ENCODE data around the gene CD22.
"Not testable (repeated sequence)": the region's sequence is repeated elsewhere in the genome, so short reads cannot be mapped to it uniquely, and the experiment has no call there.

The CD22 gene

DNA sequence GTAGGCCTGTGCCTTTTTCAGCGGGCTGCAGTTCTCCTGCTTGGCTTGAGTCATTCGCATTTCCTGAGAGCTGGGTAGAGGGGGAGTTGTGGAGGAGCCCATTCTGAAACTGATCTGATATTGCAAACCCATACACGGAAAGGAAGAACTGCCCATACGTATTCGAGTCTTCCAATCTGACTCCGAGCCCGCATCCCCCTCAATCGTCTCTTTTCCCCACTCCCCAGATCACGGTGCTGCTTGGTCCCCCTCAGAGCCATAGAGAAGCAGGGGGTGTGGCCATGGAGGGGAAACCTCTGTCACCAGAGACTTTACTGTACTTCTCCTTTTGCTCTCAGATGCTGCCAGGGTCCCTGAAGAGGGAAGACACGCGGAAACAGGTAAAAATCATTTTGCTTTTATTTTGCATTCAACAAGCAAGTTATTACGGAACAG is at the start of gene CD22:
Gene CD22 (plus strand): TSS at position 337 of the 435 bp plus-strand sequence. CDS start 2,854 bp downstream, outside the sequence.
- no peak for DNase-seq (ENCODE audit: low read depth in 2 of 2)

DNA sequence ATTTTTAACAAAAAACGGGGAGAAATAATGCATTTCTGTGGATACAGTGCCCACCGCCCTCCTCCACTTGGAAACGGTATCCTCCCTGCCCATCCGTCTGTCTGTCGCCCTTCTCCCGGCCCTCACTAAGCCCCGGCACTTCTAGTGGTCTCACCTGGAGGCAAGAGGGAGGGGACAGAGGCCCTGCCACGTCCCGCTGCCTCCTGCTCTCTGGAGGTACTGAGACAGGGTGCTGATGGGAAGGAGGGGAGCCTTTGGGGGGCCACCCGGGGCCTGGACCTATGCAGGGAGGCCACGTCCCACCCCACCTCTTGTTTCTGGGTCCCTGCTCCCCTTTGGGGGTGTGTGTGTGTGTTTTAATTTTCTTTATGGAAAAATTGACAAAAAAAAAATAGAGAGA is 49.6 kb upstream of the CD22 start:
- DNase-seq (ENCODE audit: low read depth in 2 of 2) = no peak

DNA sequence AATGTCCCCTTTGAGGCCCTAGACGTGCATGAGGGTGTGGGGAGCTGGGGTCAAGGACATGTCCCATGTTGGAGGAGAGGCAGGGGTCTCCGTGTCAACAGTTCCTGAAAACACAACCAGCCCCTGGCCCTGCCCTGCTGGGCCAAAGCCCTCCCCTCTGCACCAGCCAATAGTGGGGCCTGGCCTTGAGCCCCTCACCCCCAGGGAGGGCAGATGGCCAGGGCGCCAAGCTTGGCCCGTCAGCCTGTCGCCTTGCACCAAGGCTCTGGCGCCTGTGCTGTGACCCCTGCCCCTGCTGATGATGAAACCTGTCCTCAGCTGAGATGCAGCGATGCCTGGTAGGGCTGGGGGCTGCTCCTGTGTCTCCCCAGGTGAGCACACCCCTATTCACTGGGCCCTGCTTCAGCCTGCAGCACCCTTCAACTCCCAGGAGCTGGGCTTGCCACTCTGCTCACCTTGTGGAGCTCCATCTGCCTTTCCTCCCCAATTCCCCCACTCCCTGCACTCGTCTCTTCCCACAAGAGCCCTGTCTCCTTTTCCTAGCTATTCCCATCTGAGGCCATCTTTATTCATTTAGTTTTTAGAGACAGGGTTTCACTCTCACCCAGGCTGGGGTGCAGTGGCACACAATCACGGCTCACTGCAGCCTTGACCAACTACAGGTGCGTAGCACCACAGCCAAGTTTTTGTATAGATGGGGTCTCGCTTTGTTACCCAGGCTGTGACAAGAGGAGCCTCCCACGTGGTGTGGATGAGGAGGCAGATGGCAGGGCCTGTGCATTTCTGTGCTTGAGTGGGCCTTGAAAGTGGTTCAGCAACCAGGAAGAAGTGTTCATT is 48.8 kb upstream of the CD22 start:
- no peak for DNase-seq (ENCODE audit: low read depth in 2 of 2)

DNA sequence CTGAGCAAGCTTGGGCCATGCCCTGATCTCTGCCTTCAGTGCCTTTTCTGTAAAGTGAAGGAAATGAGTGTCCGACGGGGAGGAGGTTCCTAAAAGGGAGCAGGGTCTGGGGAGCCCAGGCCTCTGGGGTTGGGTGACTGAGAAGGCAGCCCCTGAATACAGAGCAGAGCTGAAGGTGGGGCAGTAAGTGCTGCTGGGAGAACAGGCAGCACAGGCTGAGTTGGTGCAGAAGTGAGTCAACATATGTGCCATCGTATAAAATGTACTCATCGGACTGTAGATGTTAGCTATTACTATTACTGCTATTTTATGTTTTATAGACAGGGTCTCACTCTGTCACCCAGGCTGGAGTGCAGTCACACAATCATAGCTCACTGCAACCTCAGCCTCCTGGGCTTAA is 47.7 kb upstream of the CD22 start:
- no peak for DNase-seq (ENCODE audit: low read depth in 2 of 2)

DNA sequence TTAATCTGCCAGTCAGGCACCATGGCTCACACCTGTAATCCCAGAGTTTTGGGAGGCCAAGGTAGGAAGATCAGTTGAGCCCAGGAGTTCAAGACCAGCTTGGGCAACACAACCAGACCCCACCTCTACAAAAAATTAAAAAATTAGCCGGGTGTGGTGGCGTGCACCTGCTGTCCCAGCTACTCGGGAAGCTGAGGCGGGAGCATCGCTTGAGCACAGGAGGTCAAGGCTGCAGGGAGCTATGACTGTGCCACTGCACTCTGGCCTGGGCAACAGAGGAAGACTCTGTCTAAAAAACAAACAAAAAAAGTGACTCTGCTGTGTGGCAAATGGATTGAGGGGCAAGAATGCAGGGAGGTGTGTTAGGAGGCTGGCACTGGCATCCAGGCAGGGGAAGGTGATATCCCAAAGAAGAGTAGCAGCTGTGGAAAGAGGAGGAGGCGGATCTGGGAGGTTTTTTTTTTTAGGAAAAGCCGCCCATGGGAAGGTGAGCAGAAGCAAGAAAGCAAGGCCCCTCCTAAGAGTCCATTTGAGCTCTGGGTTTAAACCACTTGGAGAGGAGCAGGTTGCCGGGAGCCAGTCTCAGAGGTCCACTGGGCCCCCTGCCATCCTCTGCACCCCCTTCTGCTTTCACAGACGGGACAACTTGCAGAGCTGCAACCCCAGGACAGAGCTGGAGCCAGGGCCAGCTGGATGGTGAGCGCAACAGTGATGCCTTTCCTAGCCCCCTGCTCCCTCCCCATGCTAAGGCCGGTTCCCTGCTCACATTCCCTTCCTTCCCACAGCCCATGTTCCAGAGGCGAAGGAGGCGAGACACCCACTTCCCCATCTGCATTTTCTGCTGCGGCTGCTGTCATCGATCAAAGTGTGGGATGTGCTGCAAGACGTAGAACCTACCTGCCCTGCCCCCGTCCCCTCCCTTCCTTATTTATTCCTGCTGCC is 44.6 kb upstream of the CD22 start:
- DNase-seq (ENCODE audit: low read depth in 2 of 2) = no peak

DNA sequence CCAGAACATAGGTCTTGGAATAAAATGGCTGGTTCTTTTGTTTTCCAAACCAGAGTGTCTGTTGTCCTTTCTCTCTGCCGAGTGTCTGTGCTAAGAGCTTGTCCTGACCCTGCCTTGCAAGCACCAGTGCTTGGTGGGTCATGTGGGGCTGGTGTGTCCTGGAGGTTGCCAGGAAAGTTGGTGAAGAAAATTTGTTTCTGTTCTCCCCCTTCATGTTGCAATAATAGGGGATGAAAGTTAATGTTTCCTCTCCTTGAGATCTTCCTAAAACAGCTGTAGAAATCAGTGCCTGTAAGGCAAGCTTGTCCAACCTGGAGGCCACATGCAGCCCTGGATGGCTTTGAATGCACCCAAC is 43.9 kb upstream of the CD22 start:
- no peak for DNase-seq (ENCODE audit: low read depth in 2 of 2)

DNA sequence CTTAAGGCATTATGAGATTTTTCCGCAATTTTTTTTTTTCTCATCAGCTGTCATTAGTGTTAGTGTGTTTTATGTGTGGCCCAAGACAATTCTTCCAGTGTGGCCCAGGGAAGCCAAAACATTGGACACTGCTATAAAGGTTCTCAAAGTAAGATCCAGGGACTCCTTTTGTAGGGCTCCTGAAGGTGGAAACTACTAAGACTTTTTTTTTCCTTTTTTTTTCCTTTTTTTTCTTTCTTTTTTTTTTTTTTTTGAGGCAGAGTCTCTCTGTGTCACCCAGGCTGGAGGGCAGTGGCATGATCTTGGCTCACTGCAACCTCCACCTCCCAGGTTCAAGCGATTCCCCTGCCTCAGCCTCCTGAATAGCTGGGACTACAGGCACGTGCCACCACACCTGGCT is 43.5 kb upstream of the CD22 start:
- not testable (repeated sequence) for DNase-seq (ENCODE audit: low read depth in 2 of 2)

DNA sequence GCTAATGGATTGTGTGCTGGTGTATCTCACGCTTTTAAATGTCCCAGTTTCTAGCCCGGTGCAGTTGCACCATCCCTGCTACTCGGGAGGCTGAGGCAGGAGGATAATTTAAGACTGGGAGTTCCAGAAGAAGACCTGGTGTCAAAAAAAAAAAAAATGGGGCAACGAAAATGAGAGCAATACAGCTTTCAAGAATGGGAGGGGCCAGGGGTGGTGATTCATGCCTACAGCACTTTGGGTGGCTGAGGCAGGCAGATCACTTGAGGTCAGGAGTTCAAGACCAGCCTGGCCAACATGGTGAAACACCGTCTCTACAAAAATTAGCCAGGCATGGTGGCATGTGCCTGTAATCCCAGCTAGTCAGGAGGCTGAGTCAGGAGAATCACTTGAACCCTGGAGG is 42.9 kb upstream of the CD22 start:
- DNase-seq (ENCODE audit: low read depth in 2 of 2) = not testable (repeated sequence)

DNA sequence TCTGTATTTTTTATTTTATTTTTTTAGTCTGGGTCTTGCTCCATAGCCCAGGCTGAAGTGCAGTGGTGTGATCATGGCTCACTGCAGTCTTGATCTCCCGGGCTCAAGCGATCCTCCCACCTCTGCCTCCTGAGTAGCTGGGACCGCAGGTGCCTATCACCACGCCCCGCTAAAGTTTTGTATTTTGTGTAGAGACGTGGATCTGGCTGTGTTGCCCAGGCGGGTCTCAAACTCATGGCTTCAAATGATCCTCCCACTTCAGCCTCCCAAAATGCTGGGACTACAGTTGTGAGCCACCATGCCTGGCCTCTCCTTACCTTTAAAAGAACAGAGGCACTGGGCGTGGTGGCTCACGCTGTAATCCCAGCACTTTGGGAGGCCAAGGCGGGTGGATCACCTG is 41.3 kb upstream of the CD22 start:
- DNase-seq (ENCODE audit: low read depth in 2 of 2) = no peak

DNA sequence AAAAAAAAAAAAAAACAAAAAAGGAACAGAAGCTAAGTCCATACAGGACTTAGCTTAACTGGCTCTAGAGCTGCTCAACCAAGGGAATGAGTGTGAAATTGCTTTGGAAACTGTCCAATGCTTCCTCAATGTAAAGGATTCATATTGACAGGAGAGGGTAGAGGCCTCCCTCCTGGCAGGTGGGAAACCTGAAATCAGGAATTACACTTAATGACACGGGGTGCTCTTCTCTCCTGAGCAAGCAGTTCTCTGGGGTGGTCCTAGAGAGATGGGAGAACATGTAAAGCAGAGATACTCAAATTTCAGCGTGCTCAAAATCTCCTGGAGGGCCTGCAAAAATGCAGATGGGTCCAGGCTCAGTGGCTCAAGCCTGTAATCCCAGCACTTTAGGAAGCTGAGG is 40.7 kb upstream of the CD22 start:
- no peak for DNase-seq (ENCODE audit: low read depth in 2 of 2)

DNA sequence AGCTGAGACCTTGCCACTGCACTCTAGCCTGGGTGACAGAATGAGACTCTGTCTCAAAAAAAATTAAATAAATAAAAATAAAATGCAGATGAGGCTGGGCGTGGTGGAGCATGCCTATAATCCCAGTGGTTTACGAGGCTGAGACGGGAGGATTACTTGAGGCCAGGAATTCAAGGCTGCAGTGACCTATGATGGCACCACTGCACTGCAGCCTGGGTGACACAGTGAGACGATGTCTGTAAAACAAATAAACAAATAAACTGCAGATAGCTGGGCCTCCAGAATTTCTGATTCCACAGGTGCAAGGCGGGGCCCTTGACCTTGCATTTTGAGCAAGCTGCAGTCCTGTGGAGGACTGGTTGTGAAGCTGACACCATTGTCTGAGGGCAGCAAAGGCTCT is 40.1 kb upstream of the CD22 start:
- no peak for DNase-seq (ENCODE audit: low read depth in 2 of 2)

DNA sequence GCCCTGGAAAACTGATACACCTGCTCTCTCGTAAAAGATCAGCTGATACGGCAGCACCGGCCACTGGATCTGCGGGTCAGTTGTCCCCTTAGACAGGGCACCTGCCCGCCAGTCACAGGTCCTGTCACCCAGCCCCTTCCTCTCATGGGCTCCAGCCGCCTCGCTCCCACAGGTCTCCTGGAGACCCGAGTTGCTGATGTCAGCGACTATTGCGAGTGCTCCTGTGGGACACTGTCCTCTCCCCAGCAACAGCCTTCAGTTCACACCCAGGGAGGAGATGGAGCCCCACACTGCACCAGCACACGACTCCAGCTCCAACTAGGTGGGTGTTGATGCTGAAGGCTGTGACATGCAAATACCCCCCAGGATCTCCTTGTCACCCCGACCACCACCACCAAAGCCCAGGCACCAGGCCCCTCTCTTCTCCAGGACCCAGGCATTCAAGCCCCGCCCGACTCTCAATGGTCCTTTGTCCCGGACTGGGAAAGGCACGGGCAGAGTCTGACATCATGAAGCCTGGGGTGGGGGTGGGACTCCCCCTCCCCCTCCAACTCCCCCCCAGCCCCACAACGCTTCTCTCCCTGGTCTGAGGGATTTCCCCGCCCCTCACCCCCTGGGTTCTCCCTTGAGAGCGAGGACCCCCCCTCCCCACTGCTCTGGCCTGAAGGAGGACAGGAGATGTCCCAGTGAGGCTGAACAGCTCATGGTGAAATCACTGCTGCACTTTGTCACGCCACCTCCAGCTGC is 38.4 kb upstream of the CD22 start:
- no peak for DNase-seq (ENCODE audit: low read depth in 2 of 2)

DNA sequence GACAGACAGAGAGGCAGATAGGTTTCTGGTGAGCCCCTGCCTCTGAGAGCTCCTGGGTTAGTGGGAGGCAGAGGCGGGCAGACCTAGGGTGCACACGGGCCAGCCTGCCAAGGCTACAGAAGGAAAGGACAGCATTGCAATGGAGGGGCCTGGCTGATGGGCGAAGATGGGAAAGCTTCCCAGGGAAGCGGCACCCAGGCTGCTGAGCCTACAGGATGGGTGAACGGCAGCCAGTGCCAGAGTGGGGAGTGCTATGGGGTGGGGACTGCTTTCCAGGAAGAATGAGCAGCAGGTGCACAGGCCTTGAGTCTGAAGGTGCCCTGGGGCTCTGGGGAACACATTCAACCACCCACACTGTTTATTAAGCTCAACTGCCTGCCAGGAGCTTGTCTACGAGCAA is 37.7 kb upstream of the CD22 start:
- DNase-seq (ENCODE audit: low read depth in 2 of 2) = no peak

DNA sequence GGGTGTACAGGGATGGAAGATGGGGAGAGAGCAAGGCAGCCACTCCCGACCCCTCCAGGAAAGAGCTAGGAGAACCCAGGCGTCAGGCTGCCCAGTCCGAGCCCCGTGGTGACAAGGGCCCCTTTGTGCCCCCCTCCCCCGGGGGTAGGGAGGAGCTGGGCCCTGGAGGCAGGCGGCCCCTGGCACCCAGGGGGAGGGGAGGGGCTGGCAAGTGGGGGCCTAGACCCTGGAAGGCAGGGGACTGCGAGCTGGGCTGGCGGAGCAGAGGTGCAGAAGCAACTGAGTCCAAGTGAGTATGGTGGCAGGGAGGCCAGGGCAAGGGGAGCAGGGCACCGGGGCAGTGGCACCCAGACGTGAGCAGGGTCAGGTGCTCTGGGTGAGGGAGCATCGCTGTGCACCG is 37.1 kb upstream of the CD22 start, which contains the start of gene MAG:
Gene MAG (plus strand): TSS at position 246 of the 400 bp plus-strand sequence. CDS start 3,248 bp downstream, outside the sequence.
- no peak for DNase-seq (ENCODE audit: low read depth in 2 of 2)

DNA sequence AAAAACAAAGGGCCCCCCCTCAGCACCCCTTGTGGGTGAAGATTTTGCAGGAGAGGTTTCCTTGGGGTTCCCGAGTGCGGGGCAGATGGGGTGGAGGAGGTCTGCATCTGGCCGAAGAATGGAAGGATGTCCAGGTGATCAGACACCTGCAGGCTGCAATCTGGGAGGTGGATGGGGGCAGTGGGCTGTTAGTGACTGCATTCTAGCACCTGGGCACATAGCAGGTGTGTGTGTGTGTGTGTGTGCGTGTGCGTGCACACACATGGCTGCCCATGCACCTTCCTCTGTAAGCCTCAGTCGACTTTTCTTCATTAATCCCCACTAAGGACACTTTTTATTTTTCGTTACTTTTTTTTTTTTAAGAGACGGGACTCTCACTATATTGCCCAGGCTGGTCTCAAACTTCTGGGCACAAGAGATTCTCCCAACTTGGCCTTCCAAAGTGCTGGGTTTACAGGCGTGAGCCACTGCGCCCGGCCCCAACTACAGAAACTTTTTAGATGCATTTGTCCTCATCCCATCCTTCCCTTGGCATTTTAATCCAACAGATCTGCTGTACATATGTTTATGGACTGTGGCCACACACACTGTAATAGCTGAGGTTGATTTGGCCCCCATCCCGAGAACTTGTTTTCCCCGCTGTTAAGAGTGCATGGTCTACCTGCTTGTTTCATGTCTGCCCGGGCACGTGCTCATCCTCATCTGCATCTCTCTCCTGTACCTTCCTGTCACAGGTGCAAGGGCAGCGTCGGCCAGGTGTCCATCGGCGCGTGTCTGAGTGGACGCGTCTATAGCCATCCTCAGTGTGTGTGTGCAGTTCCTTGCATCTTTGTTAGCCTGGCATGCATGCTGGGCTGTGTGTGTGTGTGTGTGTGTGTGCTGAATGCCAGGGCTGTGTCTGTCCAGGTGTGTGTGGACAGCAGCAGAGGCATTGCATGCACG is 36.3 kb upstream of the CD22 start:
- DNase-seq (ENCODE audit: low read depth in 2 of 2) = no peak

DNA sequence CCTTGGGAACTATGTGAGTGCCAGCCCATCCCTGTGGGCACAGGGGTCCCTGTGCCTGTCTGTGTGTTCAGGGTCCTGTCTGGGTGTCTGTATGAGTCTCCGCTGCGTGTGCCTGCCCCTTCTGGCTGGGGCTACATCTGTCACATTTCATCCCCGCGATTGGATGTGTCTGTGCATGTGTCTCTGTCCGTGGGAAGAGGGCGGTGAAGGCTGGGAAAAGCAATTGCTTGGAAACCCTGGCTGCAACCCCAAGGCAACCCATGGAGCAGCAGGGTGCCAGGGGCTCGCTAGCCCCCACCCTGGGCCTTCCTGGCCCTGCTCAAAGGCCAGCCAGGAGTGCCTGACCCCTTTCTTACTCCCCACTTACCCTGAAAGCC is 35.6 kb upstream of the CD22 start:
- no peak for DNase-seq (ENCODE audit: low read depth in 2 of 2)

DNA sequence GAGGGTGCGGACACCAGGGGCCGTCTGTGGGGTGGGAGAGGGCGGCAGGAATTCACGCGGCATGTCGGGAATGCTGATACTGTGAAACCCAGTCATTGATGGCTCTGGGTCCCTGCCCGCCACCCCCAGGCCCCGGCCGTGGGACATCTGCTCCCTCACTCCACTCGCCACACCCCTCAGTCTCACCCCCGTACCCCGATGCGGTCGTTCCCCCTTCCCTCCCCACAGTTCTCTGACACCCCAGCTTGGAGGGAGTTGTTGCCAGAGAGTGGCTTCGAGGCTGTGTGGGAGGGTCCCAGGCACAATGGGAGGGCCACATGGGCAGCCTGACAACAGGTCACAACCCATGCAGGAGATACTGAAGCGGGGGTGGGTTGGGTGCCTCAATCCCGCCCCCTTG is 35.2 kb upstream of the CD22 start:
- DNase-seq (ENCODE audit: low read depth in 2 of 2) = no peak

DNA sequence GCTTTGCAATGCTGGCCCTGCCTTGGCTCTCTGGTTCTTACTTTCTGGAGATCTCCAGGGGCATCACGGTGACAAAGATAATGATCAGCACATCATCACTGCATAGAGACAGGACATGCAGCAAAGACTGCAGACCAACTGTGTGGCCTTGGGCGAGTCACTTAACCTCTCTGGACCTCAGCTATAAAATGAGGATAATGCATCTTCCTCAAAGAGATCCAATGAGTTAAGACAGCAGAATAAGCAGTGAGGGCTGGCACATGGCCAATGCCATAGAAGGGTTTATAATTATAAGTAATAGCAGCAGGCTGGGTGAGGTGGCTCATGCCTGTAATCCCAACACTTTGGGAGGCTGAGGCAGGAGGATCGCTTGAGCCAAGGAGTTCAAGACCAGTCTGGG is 34.7 kb upstream of the CD22 start:
- no peak for DNase-seq (ENCODE audit: low read depth in 2 of 2)

DNA sequence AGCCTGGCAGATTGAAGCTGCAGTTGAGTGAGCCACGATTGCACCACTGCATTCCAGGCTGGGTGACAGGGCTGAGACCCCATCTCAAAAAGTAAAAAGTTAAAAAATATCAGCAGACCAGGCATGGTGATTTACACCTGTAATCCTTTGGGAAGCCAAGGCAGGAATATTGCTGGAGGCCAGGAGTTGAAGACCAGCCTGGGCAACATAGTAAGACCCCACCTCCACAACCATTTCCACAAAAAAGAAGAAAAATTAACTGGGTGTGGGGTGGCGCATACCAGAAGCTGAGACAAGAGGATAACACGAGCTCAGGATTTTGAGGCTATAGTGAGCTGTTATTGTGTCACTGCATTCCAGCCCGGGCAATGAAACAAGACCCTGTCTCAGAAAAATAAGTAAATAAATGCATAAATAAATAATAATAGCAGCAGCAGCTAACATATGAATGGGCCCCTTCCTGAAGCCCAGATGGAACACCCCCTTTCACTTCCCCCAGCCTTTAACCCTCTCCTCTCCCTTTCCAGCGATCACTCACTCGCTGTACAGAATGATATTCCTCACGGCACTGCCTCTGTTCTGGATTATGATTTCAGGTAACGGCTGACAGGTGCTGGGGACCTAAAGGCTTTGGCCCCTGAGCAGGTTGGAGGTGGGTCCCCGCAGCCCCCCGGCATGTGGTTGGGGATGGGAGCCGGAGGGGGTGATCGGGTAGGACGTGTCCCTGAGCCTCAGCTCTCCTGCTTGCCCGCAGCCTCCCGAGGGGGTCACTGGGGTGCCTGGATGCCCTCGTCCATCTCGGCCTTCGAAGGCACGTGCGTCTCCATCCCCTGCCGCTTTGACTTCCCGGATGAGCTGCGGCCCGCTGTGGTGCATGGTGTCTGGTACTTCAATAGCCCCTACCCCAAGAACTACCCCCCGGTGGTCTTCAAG is 33.9 kb upstream of the CD22 start:
- DNase-seq (ENCODE audit: low read depth in 2 of 2) = no peak
